Skeletal muscle tissue (tissue), 2 donors: ENCODE measurements around the gene FXYD5. TPM values are rescaled to one million over a fixed set of nuclear protein-coding genes. Genes with fewer than 3 reads are reported as not detected.

Source experiments
- small RNA-seq: library from RNA; depleted of rRNA; stranded (forward); fragments of <200 nt; gene quantifications from one replicate; pipeline ENCODE3, GENCODE V24; 2014
- total RNA-seq: library from RNA; depleted of rRNA; stranded (reverse); fragments of >200 nt; gene quantifications from one replicate; pipeline ENCODE4 v1.2.3, GENCODE V29; 2014

Gene FXYD5
- total RNA-seq, 1 donor from 2014 or later = 7.3 TPM

Small RNA genes within 50 kb of the gene (small RNA-seq; reads per million reads assigned to genes)
- gene AC020907.2 = not detected

Other genes with a start within 250 kb of the FXYD5 start
- 12.0 TPM for gene ZNF30, start 227.8 kb upstream of the FXYD5 start, total RNA-seq
- gene ZNF792, start 190.5 kb upstream of the FXYD5 start, total RNA-seq = 7.8 TPM
- gene GRAMD1A, start 154.4 kb upstream of the FXYD5 start, total RNA-seq = 17.7 TPM
- gene SCN1B, start 124.3 kb upstream of the FXYD5 start, total RNA-seq = 1.6 TPM
- gene HPN, start 113.0 kb upstream of the FXYD5 start, total RNA-seq = 0.52 TPM
- not detected for gene FXYD3, start 38.9 kb upstream of the FXYD5 start, total RNA-seq
- 5.2 TPM for gene LGI4, start 19.7 kb upstream of the FXYD5 start, total RNA-seq
- 45.4 TPM for gene FXYD1, start 15.9 kb upstream of the FXYD5 start, total RNA-seq
- gene FXYD7, start 11.5 kb upstream of the FXYD5 start, total RNA-seq = 0.52 TPM
- gene FAM187B, start 74.0 kb downstream of the FXYD5 start, total RNA-seq = not detected
- 0.52 TPM for gene LSR, start 94.3 kb downstream of the FXYD5 start, total RNA-seq
- 24.5 TPM for gene USF2, start 114.2 kb downstream of the FXYD5 start, total RNA-seq
- not detected for gene HAMP, start 127.8 kb downstream of the FXYD5 start, total RNA-seq
- gene MAG, start 137.4 kb downstream of the FXYD5 start, total RNA-seq = 1.6 TPM
- gene CD22, start 174.5 kb downstream of the FXYD5 start, total RNA-seq = 4.7 TPM
- not detected for gene FFAR1, start 193.2 kb downstream of the FXYD5 start, total RNA-seq
- not detected for gene FFAR3, start 203.7 kb downstream of the FXYD5 start, total RNA-seq
- gene GPR42, start 216.3 kb downstream of the FXYD5 start, total RNA-seq = not detected